Measurements from ENCODE around the gene RBM26.

Gene RBM26

GRCh38 chr13:79271616-79272015 lies 134.4 kb downstream of the RBM26 start:
- no peak for DNase-seq

GRCh38 chr13:79270859-79271258 lies 135.2 kb downstream of the RBM26 start:
- DNase-seq = no peak

All from NCI-H1436 (cell line).